CD8-positive, alpha-beta memory T cell (primary cell): ENCODE data around the gene SNCA. TPM values are rescaled to one million over a fixed set of nuclear protein-coding genes. Genes with fewer than 3 reads are reported as not detected.

Experiments
- CTCF ChIA-PET: fragments of 350-600 bp; sonication (Branson Sonifier 250); formaldehyde crosslinking; loops from one replicate; lab custom pipeline; 2021; ENCODE audit warnings: antibody characterized with exemption; lab: Charles Lee
- POLR2A ChIA-PET: fragments of 350-600 bp; sonication (Branson Sonifier 250); formaldehyde crosslinking; loops from one replicate; lab custom pipeline; 2021; ENCODE audit warnings: antibody characterized with exemption; lab: Charles Lee
- DNase-seq, 5 donors: peaks; one replicate each; pipeline versions ENCODE4 v3.0.0 to v3.0.0-alpha.2; 2020 to 2022; ENCODE audit warnings: mixed read lengths in 1 of 5
- H3K27ac ChIP-seq: one replicate; pipeline ENCODE4 v1.7.0; 2013; ENCODE audit warnings: low read depth, mild to moderate bottlenecking, low read length, moderate library complexity
- H3K27me3 ChIP-seq: 2 replicates; pipeline ENCODE4 v1.7.0; 2013; ENCODE audit warnings: low read length, mild to moderate bottlenecking; ENCODE audit not compliant: insufficient read depth, poor library complexity, severe bottlenecking
- H3K36me3 ChIP-seq: 2 replicates; pipeline ENCODE4 v1.7.0; 2013; ENCODE audit warnings: mild to moderate bottlenecking, low read length, moderate library complexity; ENCODE audit not compliant: insufficient read depth
- H3K4me1 ChIP-seq: 2 replicates; pipeline ENCODE4 v1.7.0; 2013; ENCODE audit warnings: mild to moderate bottlenecking, low read length, moderate library complexity; ENCODE audit not compliant: insufficient read depth
- H3K4me3 ChIP-seq: 2 replicates; pipeline ENCODE4 v1.7.0; 2013; ENCODE audit warnings: mild to moderate bottlenecking, low read length
- H3K9me3 ChIP-seq: 2 replicates; pipeline ENCODE4 v1.7.0; 2013; ENCODE audit warnings: mild to moderate bottlenecking, low read length
- H3K27ac Mint-ChIP-seq, 8 donors: one replicate each; pipeline ENCODE4 v1.8.0; 2020 to 2021; ENCODE audit warnings: mixed read lengths in 8 of 8, mild to moderate bottlenecking in 6 of 8, inconsistent platforms in 3 of 8, moderate library complexity in 3 of 8
- H3K27me3 Mint-ChIP-seq, 2 donors: one replicate each; pipeline ENCODE4 v1.8.0; 2020 to 2021; ENCODE audit warnings: mixed read lengths in 2 of 2, mild to moderate bottlenecking in 1 of 2, moderate library complexity in 1 of 2
- H3K36me3 Mint-ChIP-seq, 3 donors: one replicate each; pipeline ENCODE4 v1.8.0; 2020 to 2021; ENCODE audit warnings: mixed read lengths in 3 of 3, inconsistent platforms in 1 of 3, mild to moderate bottlenecking in 1 of 3
- H3K4me1 Mint-ChIP-seq, 3 donors: one replicate each; pipeline ENCODE4 v1.8.0; 2020 to 2021; ENCODE audit warnings: mixed read lengths in 3 of 3, inconsistent platforms in 1 of 3, mild to moderate bottlenecking in 1 of 3
- H3K4me3 Mint-ChIP-seq, 7 donors: one replicate each; pipeline ENCODE4 v1.8.0; 2020 to 2021; ENCODE audit warnings: mixed read lengths in 7 of 7, mild to moderate bottlenecking in 6 of 7, moderate library complexity in 4 of 7, inconsistent platforms in 2 of 7
- H3K9me3 Mint-ChIP-seq, 5 donors: one replicate each; pipeline ENCODE4 v1.8.0; 2020 to 2022; ENCODE audit warnings: mixed read lengths in 5 of 5, mild to moderate bottlenecking in 3 of 5, moderate library complexity in 2 of 5, inconsistent platforms in 1 of 5
- polyA plus RNA-seq: library from polyadenylated mRNA; unstranded; fragments of 300-500 nt; fragmentation: Illumina TruSeq; gene quantifications from one replicate; pipeline ENCODE4 v1.2.3, GENCODE V29; 2021
- total RNA-seq, 2 experiments: library from RNA; stranded (reverse); gene quantifications; one replicate each; pipeline ENCODE4 v1.2.3, GENCODE V29; 2021

SNCA gene
- total and polyA plus RNA-seq, 3 experiments from 2014 or later = 0.41 to 0.44 (median 0.42) TPM

DNA sequence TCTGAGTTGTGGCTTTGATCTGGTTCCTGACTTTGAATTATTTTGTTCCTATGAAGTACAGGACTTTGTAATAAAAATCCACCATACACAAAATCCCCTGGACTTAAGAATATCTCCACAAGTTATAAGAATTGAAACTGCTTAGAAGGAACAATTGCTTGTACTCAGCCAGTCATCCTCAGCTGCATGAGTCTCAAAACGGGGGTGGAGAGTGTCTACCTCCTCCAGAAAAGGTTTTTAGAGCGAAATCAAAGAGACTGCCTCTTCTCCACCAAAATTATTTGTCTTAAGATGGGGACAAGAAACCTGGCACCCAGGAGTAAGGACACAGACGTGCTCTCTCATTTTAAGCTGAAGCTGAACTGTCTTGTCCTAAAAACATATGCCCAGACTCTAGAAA is 74.7 kb downstream of the SNCA start:
- no peaks in the 10 kb centered on the region for H3K27me3 Mint-ChIP-seq
- Histone ChIP-seq H3K4me3 (no peak overlapping the region), H3K9me3 (no peaks in the 10 kb centered on the region), H3K27me3 (no peaks in the 10 kb centered on the region), H3K27ac (no peak overlapping the region), H3K36me3 (no peaks in the 10 kb centered on the region), H3K4me1 (no peaks in the 10 kb centered on the region)
- CTCF ChIA-PET = no interaction called here
- peaks cover 0 to 2% (median 0%) of the 10 kb centered on the region in 5 donors for H3K9me3 Mint-ChIP-seq
- no peak overlapping the region for H3K4me3 Mint-ChIP-seq
- POLR2A ChIA-PET = no interaction called here
- no peaks in the 10 kb centered on the region for H3K36me3 Mint-ChIP-seq
- H3K4me1 Mint-ChIP-seq = no peaks in the 10 kb centered on the region
- DNase-seq = no peak
- H3K27ac Mint-ChIP-seq = no peak overlapping the region

DNA sequence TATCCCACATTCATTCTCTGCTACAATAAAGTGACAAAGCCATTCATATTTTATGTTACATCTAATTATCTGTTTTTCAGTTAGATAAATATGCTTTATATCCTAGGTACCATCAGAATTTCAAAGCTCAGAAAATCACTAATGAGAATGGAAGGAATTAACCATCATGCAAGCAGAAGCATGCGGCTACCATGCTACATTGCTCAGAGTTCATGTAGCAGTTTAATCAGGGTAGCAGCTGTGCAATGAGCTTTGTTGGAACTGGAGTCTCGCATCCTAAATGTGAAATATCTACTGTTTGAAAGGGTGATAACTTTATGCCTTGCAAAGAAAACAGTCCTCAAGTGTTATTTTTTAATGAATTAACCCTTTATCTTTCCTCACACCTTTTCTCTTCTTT is 77.5 kb downstream of the SNCA start:
- H3K4me1 ChIP-seq = no peaks in the 10 kb centered on the region
- H3K4me3 ChIP-seq = no peak overlapping the region
- H3K4me1 Mint-ChIP-seq = no peaks in the 10 kb centered on the region
- H3K36me3 ChIP-seq = no peaks in the 10 kb centered on the region
- H3K9me3 Mint-ChIP-seq = peaks cover 0 to 2% (median 0%) of the 10 kb centered on the region in 5 donors
- no peak overlapping the region for H3K27ac Mint-ChIP-seq
- H3K27me3 ChIP-seq = no peaks in the 10 kb centered on the region
- ChIA-PET CTCF (no interaction called here), POLR2A (no interaction called here)
- peaks cover 0 to 3% of the 10 kb centered on the region in 2 donors for H3K27me3 Mint-ChIP-seq
- DNase-seq = no peak
- no peaks in the 10 kb centered on the region for H3K36me3 Mint-ChIP-seq
- no peaks in the 10 kb centered on the region for H3K9me3 ChIP-seq
- H3K27ac ChIP-seq = no peak overlapping the region
- H3K4me3 Mint-ChIP-seq = no peak overlapping the region

GRCh38 chr4:89757154-89757719 is 79.7 kb downstream of the SNCA start:
- H3K27ac ChIP-seq = no peak overlapping the region
- no peaks in the 10 kb centered on the region for H3K9me3 ChIP-seq
- CTCF ChIA-PET = no interaction called here
- H3K4me3 ChIP-seq = no peak overlapping the region
- H3K4me1 Mint-ChIP-seq = no peaks in the 10 kb centered on the region
- no peaks in the 10 kb centered on the region for H3K36me3 Mint-ChIP-seq
- no peak overlapping the region for H3K27ac Mint-ChIP-seq
- peaks cover 3 to 4% of the 10 kb centered on the region in 2 donors for H3K27me3 Mint-ChIP-seq
- no peaks in the 10 kb centered on the region for H3K27me3 ChIP-seq
- DNase-seq = no peak
- POLR2A ChIA-PET = no interaction called here
- no peaks in the 10 kb centered on the region for H3K4me1 ChIP-seq
- H3K4me3 Mint-ChIP-seq = no peak overlapping the region
- H3K36me3 ChIP-seq = no peaks in the 10 kb centered on the region
- peaks cover 0 to 2% (median 0%) of the 10 kb centered on the region in 5 donors for H3K9me3 Mint-ChIP-seq

DNA sequence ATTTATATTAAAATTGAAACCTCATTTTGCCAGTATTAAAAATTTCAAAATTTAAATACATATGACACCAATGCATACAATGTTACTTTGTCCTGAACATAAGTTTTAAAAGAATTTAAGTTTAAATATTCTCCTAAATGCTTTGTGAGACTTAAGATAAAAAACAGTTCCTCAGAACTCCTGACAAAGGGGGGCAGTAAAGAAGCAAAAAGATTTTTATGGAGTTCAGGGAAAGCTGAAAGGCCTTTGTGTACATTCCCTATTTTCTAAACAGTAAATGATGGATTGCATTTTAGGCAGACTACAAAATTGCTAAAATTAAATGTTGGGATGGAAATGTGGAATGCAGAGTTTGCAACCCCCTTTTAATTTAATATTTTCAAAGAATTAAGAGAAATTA is 81.7 kb downstream of the SNCA start:
- ChIA-PET POLR2A (no interaction called here), CTCF (no interaction called here)
- H3K36me3 Mint-ChIP-seq = no peaks in the 10 kb centered on the region
- no peaks in the 10 kb centered on the region for H3K9me3 ChIP-seq
- no peaks in the 10 kb centered on the region for H3K4me1 ChIP-seq
- no peak overlapping the region for H3K27ac Mint-ChIP-seq
- H3K4me1 Mint-ChIP-seq = no peaks in the 10 kb centered on the region
- H3K4me3 ChIP-seq = no peak overlapping the region
- H3K36me3 ChIP-seq = no peaks in the 10 kb centered on the region
- no peak for DNase-seq
- peaks cover 3 to 4% of the 10 kb centered on the region in 2 donors for H3K27me3 Mint-ChIP-seq
- H3K27me3 ChIP-seq = no peaks in the 10 kb centered on the region
- no peak overlapping the region for H3K27ac ChIP-seq
- H3K9me3 Mint-ChIP-seq = no peaks in the 10 kb centered on the region
- H3K4me3 Mint-ChIP-seq = no peak overlapping the region

- no peaks in the 10 kb centered on the region for H3K4me1 Mint-ChIP-seq
- DNase-seq = no peak
- Histone ChIP-seq H3K27me3 (no peaks in the 10 kb centered on the region), H3K4me1 (no peaks in the 10 kb centered on the region), H3K9me3 (no peaks in the 10 kb centered on the region), H3K27ac (no peak overlapping the region), H3K36me3 (no peaks in the 10 kb centered on the region), H3K4me3 (no peak overlapping the region)
- H3K36me3 Mint-ChIP-seq = no peaks in the 10 kb centered on the region
- ChIA-PET CTCF (no interaction called here), POLR2A (no interaction called here)
- H3K9me3 Mint-ChIP-seq = no peaks in the 10 kb centered on the region
- no peak overlapping the region for H3K4me3 Mint-ChIP-seq
- H3K27ac Mint-ChIP-seq = no peak overlapping the region
- H3K27me3 Mint-ChIP-seq = peaks cover 3 to 4% of the 10 kb centered on the region in 2 donors
Observed at GRCh38 chr4:89754531-89754930, 82.4 kb downstream of the SNCA start.

DNA sequence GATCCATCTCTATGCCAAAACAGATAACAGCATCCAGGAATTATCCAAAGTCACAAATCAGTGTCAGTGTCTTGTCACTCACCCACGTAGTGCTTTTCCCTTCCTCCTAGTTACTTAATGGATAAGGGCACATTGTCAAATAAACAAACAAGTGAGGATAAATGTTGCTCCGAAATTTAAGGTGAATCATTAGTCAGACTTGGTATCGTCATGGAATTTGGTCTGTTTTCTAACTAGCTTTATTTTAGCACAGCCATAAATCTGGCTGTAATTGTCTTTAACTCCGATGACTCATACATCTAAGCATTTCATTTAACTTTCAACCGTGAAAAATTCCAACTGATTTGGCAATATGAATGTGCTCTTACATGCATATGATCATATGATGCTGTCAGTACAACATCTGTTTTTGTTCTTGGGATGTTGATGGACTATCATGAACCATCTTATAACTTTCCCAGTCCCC is 83.3 kb downstream of the SNCA start:
- H3K4me1 ChIP-seq = no peaks in the 10 kb centered on the region
- DNase-seq = no peak
- H3K36me3 ChIP-seq = no peaks in the 10 kb centered on the region
- no peaks in the 10 kb centered on the region for H3K36me3 Mint-ChIP-seq
- H3K27ac ChIP-seq = no peak overlapping the region
- no peak overlapping the region for H3K27ac Mint-ChIP-seq
- H3K27me3 Mint-ChIP-seq = peaks cover 3 to 4% of the 10 kb centered on the region in 2 donors
- no peaks in the 10 kb centered on the region for H3K4me1 Mint-ChIP-seq
- H3K9me3 Mint-ChIP-seq = no peaks in the 10 kb centered on the region
- no peak overlapping the region for H3K4me3 ChIP-seq
- POLR2A ChIA-PET = no interaction called here
- no peak overlapping the region for H3K4me3 Mint-ChIP-seq
- no peaks in the 10 kb centered on the region for H3K27me3 ChIP-seq
- H3K9me3 ChIP-seq = no peaks in the 10 kb centered on the region
- CTCF ChIA-PET = no interaction called here

DNA sequence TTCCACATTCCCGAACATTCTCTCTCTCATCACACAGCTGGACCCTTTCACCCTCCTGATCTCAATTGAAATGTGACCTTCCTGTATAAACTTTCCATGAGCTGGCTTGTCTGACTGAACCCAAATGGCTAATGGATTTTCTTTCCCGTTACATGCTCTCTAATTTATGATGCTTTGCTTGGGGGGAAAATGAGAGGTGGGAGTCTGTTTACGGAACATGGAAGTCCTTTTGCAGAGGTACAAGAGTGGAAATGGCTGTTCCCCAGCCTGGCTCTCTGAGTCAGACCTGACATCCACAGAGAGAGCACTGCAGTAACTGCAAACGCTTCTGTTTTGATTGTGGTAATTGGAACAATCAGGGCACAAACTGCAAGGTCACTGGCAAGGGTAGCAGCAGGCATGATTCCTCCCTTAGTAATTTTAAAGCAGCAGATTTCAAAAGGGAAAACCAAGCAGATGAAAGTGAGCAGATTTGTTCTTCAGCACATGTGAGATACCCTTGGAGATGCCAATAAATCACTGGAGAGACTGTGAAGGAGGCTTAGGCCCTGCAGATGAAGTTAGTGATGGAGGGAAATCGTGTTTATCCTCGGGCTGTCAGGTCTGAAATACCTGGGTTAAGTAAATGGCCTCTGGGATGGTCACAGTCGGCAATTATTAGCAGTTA is 83.9 kb downstream of the SNCA start:
- Histone ChIP-seq H3K27me3 (no peaks in the 10 kb centered on the region), H3K9me3 (no peaks in the 10 kb centered on the region), H3K27ac (no peak overlapping the region), H3K36me3 (no peaks in the 10 kb centered on the region), H3K4me3 (no peak overlapping the region), H3K4me1 (no peaks in the 10 kb centered on the region)
- Mint-ChIP-seq H3K4me1 (no peaks in the 10 kb centered on the region), H3K27me3 (peaks cover 3 to 4% of the 10 kb centered on the region in 2 donors), H3K9me3 (no peaks in the 10 kb centered on the region), H3K27ac (no peak overlapping the region), H3K36me3 (no peaks in the 10 kb centered on the region), H3K4me3 (no peak overlapping the region)
- no peak for DNase-seq
- CTCF ChIA-PET = no interaction called here
- POLR2A ChIA-PET = no interaction called here

DNA sequence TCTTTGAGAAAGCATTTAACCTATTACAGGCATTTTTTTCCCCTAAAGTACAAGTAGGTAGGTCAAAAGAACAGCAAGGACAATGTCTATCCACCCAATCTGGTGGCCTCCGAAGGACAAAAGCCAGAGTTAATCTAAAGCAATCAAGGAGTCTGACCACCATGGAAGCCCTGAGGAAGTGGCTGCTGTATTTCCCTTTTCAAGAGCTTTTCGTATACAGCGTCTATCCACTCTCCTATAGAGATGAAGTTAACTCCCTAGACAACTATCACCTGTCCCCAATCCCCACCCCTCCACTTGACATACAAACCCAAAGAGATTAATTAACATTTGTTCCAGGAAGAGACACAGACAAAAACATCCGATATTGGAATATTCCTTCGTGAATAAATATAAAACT is 85.5 kb downstream of the SNCA start:
- Mint-ChIP-seq H3K27ac (no peak overlapping the region), H3K9me3 (no peaks in the 10 kb centered on the region), H3K4me1 (no peaks in the 10 kb centered on the region), H3K27me3 (peaks cover 0 to 4% of the 10 kb centered on the region in 2 donors), H3K36me3 (no peaks in the 10 kb centered on the region), H3K4me3 (no peak overlapping the region)
- H3K4me1 ChIP-seq = no peaks in the 10 kb centered on the region
- POLR2A ChIA-PET = no interaction called here
- no peaks in the 10 kb centered on the region for H3K36me3 ChIP-seq
- no peaks in the 10 kb centered on the region for H3K9me3 ChIP-seq
- DNase-seq = no peak
- no peaks in the 10 kb centered on the region for H3K27me3 ChIP-seq
- H3K27ac ChIP-seq = no peak overlapping the region
- CTCF ChIA-PET = no interaction called here
- H3K4me3 ChIP-seq = no peak overlapping the region
